ENCODE data around the gene ALDH3A2.
"Not testable (repeated sequence)": the region's sequence is repeated elsewhere in the genome, so short reads cannot be mapped to it uniquely, and the experiment has no call there.

Gene ALDH3A2

GRCh38 chr17:19650826-19651225, 2.3 kb downstream of the ALDH3A2 start:
- no peak for DNase-seq (ENCODE audit: low read depth)

GRCh38 chr17:19651451-19652238, 3.1 kb downstream of the ALDH3A2 start:
- no peak for DNase-seq (ENCODE audit: low read depth)

- no peak for DNase-seq (ENCODE audit: low read depth)
Observed at GRCh38 chr17:19652595-19652994, 4.0 kb downstream of the ALDH3A2 start.

GRCh38 chr17:19654342-19654886, 5.9 kb downstream of the ALDH3A2 start:
- DNase-seq (ENCODE audit: low read depth), result no peak

- no peak for DNase-seq (ENCODE audit: low read depth)
Observed at GRCh38 chr17:19654896-19655295, 6.3 kb downstream of the ALDH3A2 start.

GRCh38 chr17:19656336-19656735, 7.8 kb downstream of the ALDH3A2 start:
- DNase-seq (ENCODE audit: low read depth), result no peak

GRCh38 chr17:19656851-19657581, 8.5 kb downstream of the ALDH3A2 start:
- no peak for DNase-seq (ENCODE audit: low read depth)

GRCh38 chr17:19659366-19660177, 11.0 kb downstream of the ALDH3A2 start:
- DNase-seq (ENCODE audit: low read depth), result no peak

- DNase-seq (ENCODE audit: low read depth), result no peak
Observed at GRCh38 chr17:19660219-19660870, 11.8 kb downstream of the ALDH3A2 start.

- no peak for DNase-seq (ENCODE audit: low read depth)
Observed at GRCh38 chr17:19661121-19661520, 12.6 kb downstream of the ALDH3A2 start.

GRCh38 chr17:19663097-19663496, 14.5 kb downstream of the ALDH3A2 start:
- no peak for DNase-seq (ENCODE audit: low read depth)

GRCh38 chr17:19664136-19664820, 15.7 kb downstream of the ALDH3A2 start:
- no peak for DNase-seq (ENCODE audit: low read depth)

GRCh38 chr17:19664821-19665181, 16.2 kb downstream of the ALDH3A2 start:
- DNase-seq (ENCODE audit: low read depth), result no peak

GRCh38 chr17:19669680-19670079, 21.1 kb downstream of the ALDH3A2 start:
- not testable (repeated sequence) for DNase-seq (ENCODE audit: low read depth)

- DNase-seq (ENCODE audit: low read depth), result no peak
Observed at GRCh38 chr17:19670908-19671307, 22.4 kb downstream of the ALDH3A2 start.

- DNase-seq (ENCODE audit: low read depth), result no peak
Observed at GRCh38 chr17:19671433-19671832, 22.9 kb downstream of the ALDH3A2 start.

- no peak for DNase-seq (ENCODE audit: low read depth)
Observed at GRCh38 chr17:19672009-19672750, 23.6 kb downstream of the ALDH3A2 start.

- DNase-seq (ENCODE audit: low read depth), result no peak
Observed at GRCh38 chr17:19673623-19674022, 25.1 kb downstream of the ALDH3A2 start.

GRCh38 chr17:19676896-19677295, 28.3 kb downstream of the ALDH3A2 start:
- DNase-seq (ENCODE audit: low read depth), result no peak

GRCh38 chr17:19677736-19678379, 29.3 kb downstream of the ALDH3A2 start:
- no peak for DNase-seq (ENCODE audit: low read depth)
